Rectal smooth muscle tissue (tissue), 1 donor: Measurements from ENCODE around the gene UBASH3B.

Source experiments
- H3K27ac ChIP-seq: one replicate; pipeline ENCODE4 v1.7.0; 2013; ENCODE audit warnings: low read depth, low read length, inconsistent platforms
- H3K27me3 ChIP-seq: one replicate; pipeline ENCODE4 v1.7.0; 2013; ENCODE audit warnings: low read length; ENCODE audit not compliant: control insufficient read depth, insufficient read depth
- H3K36me3 ChIP-seq: one replicate; pipeline ENCODE4 v1.7.0; 2013; ENCODE audit warnings: low read length; ENCODE audit not compliant: control insufficient read depth, insufficient read depth
- H3K4me1 ChIP-seq: one replicate; pipeline ENCODE4 v1.7.0; 2013; ENCODE audit warnings: low read length; ENCODE audit not compliant: control insufficient read depth, insufficient read depth
- H3K4me3 ChIP-seq: one replicate; pipeline ENCODE4 v1.7.0; 2013; ENCODE audit warnings: low read length
- H3K9ac ChIP-seq: one replicate; pipeline ENCODE4 v1.7.0; 2013; ENCODE audit warnings: low read length

The UBASH3B gene

DNA sequence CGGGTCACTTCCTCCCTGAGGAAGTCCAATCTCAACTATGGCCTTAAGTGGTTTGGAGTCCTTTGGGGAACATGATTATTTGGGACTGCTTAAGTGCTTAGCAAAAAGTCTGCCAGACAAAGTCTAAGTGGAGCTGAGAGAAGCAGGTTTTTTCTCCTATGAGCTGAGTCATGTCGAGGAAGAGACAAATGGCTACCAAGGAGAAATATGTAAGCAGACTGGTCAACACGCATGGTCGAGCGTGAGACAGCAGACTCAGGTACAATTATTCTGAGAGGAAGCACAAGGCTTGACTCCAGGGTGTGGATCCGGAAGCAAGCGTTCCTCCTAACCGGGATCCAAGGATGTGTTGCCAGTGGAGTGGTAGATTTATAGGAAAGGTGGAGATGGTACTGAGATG lies 30.6 kb downstream of the UBASH3B start:
- Histone ChIP-seq H3K4me3 (no peak overlapping the region), H3K27ac (peak overlapping the region; percentile 42), H3K4me1 (peaks cover 13% of the 10 kb centered on the region), H3K36me3 (no peaks in the 10 kb centered on the region), H3K9ac (no peak overlapping the region), H3K27me3 (no peaks in the 10 kb centered on the region)

- no peaks in the 10 kb centered on the region for H3K27me3 ChIP-seq
- no peak overlapping the region for H3K9ac ChIP-seq
- peak overlapping the region; percentile 76 for H3K27ac ChIP-seq
- H3K36me3 ChIP-seq = no peaks in the 10 kb centered on the region
- H3K4me1 ChIP-seq = peaks cover 22% of the 10 kb centered on the region
- H3K4me3 ChIP-seq = no peak overlapping the region
Measured at GRCh38 chr11:122690384-122690783, 34.9 kb downstream of the UBASH3B start.

DNA sequence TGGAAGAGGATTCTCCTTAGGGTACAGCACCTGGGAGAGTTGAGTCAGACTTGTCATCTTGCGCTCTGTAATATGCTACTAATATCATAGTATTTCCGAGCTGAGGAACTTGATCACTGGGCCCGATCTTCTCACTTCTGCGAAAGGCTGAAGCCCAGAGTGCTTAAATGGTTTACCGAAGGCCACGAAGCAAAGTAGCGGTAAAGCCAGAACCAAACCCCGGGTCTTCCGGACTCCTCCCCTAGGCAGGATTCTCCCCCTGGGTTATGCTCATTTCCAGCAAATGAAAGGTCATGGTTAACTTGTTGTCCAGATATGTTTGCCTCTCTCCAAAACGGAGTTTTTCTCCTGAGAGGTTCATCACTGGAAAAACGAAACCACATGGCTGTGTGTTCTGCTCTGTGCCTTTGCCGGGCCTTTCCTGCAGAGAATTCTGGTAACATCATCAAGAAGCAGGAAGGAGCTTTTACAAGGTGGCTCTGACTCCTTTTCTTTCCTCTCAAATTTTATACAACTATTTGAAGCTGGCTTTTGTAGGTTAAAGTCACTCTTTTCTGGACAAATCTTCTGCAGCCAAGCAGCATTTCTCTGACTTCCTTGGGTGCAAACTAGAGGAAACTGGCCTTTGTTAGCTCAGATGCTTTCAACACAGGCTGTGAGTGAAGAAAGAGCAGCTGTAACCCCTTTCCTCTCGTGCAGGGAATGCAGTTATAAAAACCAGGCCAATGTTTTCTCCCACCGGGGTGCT lies 35.5 kb downstream of the UBASH3B start:
- peak overlapping the region; percentile 76 for H3K27ac ChIP-seq
- peaks cover 19% of the 10 kb centered on the region for H3K4me1 ChIP-seq
- H3K36me3 ChIP-seq = no peaks in the 10 kb centered on the region
- H3K4me3 ChIP-seq = no peak overlapping the region
- H3K9ac ChIP-seq = no peak overlapping the region
- no peaks in the 10 kb centered on the region for H3K27me3 ChIP-seq

DNA sequence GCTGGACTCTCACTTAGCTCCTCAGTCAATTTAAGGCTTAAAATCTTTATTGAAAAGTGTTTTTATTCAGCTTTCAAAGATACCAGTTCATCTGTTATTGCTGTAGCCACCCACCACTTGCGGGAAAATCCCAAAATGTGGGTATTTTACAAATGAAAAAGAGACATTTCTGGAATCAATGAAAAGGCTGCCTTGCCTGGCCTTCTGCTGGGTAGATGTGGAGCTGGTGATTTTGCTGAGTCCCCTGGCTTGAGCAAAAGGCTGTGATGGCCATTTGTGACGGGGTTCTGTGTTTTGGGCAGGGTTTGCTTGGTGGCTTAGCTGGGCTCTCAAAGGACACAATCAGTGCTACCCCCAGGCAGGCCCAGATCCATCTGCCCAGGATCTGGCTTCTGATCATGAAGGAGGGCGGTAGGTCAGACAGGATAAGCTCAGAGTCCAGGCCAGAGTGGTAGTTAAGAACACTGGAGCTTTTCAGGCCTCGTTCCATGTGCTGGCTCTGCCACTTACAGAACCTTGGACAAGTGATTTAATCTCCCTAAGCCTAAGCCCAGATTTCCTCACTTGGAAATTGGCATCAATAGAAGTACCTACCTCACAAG lies 36.1 kb downstream of the UBASH3B start:
- Histone ChIP-seq H3K27me3 (no peaks in the 10 kb centered on the region), H3K9ac (no peak overlapping the region), H3K4me3 (no peak overlapping the region), H3K36me3 (no peaks in the 10 kb centered on the region), H3K4me1 (peaks cover 16% of the 10 kb centered on the region), H3K27ac (peak overlapping the region; percentile 76)

DNA sequence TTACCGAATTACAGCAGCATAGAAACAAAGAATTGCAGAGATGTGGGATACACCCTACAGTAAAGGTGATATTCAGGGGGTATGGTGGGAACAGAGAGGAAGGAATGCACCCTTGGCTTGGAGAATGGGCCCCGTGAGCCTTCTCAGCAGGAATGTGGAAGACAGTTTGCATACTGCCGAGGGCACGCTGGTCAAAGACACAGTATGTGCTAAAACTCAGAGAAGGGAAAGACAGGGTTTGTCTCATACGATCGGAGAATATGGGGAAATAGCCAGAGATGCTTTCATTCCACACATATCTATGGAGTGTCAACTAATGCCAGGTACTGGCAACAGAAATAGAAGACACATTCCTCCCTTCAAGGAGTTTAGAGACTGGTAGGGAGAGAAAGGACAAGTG lies 36.9 kb downstream of the UBASH3B start:
- no peak overlapping the region for H3K27ac ChIP-seq
- no peaks in the 10 kb centered on the region for H3K27me3 ChIP-seq
- H3K9ac ChIP-seq = no peak overlapping the region
- no peaks in the 10 kb centered on the region for H3K36me3 ChIP-seq
- no peak overlapping the region for H3K4me3 ChIP-seq
- peaks cover 15% of the 10 kb centered on the region for H3K4me1 ChIP-seq

GRCh38 chr11:122695076-122695615 lies 39.6 kb downstream of the UBASH3B start:
- Histone ChIP-seq H3K4me1 (peaks cover 15% of the 10 kb centered on the region), H3K27ac (no peak overlapping the region), H3K27me3 (no peaks in the 10 kb centered on the region), H3K36me3 (no peaks in the 10 kb centered on the region), H3K9ac (no peak overlapping the region), H3K4me3 (no peak overlapping the region)

DNA sequence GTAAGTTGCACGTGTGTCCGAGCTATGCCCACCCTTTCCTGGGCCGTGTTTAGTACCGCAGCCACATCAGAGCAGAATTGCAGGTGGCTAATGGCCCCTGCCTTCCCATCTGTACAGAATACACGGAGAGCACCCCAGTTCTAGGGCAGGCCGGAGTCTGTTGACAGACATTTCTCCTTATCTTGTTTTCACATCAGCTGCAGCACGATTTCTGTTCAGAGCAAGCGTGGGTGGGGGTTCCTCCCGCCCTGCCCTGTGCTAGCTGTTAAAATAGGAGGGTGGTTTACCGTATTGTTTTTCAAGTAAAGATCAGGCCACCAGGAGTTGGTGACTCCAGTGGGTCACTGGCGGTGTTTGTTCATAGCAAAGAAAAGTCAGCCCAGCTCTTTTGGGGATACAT lies 41.1 kb downstream of the UBASH3B start:
- Histone ChIP-seq H3K36me3 (no peaks in the 10 kb centered on the region), H3K27me3 (no peaks in the 10 kb centered on the region), H3K4me3 (no peak overlapping the region), H3K27ac (no peak overlapping the region), H3K4me1 (peaks cover 3% of the 10 kb centered on the region), H3K9ac (no peak overlapping the region)

DNA sequence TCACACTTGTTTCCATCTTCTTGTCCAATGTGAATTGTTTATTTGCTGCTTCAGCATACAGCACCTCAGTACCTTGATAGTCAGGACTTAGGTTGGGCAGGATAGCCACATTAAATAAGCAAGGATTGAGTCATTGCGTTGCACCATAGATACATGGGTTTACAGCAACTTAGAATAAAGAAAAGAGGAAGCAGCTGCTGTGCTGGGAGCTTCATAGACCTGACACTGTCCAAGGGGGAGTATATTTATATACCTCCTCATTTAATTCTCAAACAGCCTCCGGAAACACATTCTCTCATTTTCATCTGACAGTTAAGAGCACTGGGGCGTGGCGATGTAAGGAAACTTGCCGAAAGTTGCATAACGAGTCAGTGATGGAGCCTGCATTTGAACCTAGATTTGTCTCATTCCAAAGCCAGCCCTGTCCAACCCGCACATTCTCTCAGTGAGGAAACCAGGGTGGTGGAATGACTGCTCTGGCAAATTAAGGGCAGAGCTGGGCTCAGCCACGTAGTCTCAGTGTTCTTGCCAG lies 42.2 kb downstream of the UBASH3B start:
- Histone ChIP-seq H3K27me3 (no peaks in the 10 kb centered on the region), H3K4me3 (no peak overlapping the region), H3K4me1 (no peaks in the 10 kb centered on the region), H3K27ac (no peak overlapping the region), H3K36me3 (no peaks in the 10 kb centered on the region), H3K9ac (no peak overlapping the region)

GRCh38 chr11:122698392-122698791 lies 42.9 kb downstream of the UBASH3B start:
- Histone ChIP-seq H3K27me3 (no peaks in the 10 kb centered on the region), H3K27ac (no peak overlapping the region), H3K4me3 (no peak overlapping the region), H3K36me3 (no peaks in the 10 kb centered on the region), H3K9ac (no peak overlapping the region), H3K4me1 (no peaks in the 10 kb centered on the region)

DNA sequence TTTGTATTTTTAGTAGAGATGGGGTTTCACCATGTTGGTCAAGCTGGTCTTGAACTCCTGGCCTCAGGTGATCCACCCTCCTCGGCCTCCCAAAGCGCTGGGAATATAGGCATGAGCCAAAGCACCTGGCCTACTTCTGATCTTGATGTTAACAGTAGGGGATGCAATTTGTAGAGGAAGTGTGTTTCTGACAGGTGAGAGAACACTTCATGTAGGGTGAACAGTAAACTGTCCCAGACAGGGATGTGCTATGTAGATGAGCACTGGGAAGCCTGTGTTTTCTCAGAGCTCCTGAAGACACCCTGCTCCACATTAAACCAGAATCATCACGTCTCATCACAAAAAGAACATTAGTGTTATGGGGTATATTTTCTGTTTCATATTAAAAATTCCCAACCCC lies 45.1 kb downstream of the UBASH3B start:
- Histone ChIP-seq H3K27me3 (no peaks in the 10 kb centered on the region), H3K4me3 (no peak overlapping the region), H3K36me3 (no peaks in the 10 kb centered on the region), H3K4me1 (no peaks in the 10 kb centered on the region), H3K27ac (no peak overlapping the region), H3K9ac (no peak overlapping the region)

DNA sequence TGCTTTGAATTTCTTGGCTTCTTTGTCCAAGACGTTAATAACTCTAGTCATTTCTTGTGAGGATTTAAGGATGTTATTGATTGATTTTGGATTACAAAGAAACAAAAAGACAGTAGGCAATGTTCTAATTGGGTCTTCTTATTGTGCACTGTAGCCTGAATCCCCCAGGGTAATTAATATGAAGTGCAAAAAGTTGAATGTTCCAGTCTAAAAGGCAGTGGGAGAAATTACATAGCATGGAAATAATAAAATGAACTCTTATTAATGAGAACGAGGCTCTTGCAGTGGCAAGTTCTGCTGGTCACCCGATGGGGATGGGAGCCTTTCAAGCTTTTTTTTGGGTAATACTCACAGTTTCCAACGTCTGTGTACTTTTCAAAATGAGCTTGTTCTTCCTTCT lies 45.6 kb downstream of the UBASH3B start:
- Histone ChIP-seq H3K4me1 (no peaks in the 10 kb centered on the region), H3K9ac (no peak overlapping the region), H3K27ac (no peak overlapping the region), H3K36me3 (no peaks in the 10 kb centered on the region), H3K4me3 (no peak overlapping the region), H3K27me3 (no peaks in the 10 kb centered on the region)

DNA sequence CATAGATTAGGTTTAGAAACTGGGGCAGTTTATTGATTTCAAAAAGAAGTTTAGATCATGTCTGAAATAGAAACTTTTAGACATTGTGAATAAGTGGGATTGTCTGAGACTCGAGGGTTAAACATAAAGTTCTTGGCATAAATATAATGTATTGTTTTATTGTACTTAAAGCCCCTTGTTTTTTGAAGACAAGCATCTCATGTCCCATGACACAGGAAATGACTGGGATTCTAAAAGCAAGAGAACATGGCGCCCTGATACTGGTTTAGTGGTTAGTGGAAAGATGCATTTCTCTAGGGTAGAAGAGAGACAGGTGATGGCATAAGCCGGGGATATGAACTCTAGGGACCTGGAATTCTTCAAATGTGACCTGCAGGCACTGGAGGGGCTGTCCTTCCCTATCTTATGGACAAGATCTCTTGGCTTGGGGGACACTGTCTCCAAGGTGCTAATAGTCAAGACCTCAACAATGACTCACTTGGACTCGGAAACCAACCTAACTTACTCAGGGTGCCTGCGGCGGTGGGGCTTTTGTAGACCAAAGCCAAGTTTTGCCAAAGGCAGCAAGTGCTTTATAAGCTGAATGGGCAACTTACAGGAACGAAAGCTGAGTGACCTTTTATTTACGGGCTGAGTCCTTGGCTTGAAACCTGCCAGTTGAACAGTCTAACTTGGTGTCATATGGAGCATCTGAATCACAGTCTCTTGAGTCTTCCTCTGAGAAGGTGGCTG lies 48.2 kb downstream of the UBASH3B start:
- no peak overlapping the region for H3K27ac ChIP-seq

More for the DNA sequence above, 48.2 kb downstream of the UBASH3B start:
- Histone ChIP-seq H3K4me1 (no peaks in the 10 kb centered on the region), H3K36me3 (no peaks in the 10 kb centered on the region), H3K4me3 (no peak overlapping the region), H3K27me3 (no peaks in the 10 kb centered on the region), H3K9ac (no peak overlapping the region)
